SK-N-SH (cell line): ENCODE results near the gene ZNF514. TPM values are rescaled to one million over a fixed set of nuclear protein-coding genes. Genes with fewer than 3 reads are reported as not detected.

Experiments
- CTCF ChIA-PET: fragments of 300-600, 350-600 bp; formaldehyde crosslinking; extraction: SDS; loops from one replicate; lab custom pipeline; 2021; lab: Yijun Ruan, JAX
- POLR2A ChIA-PET: fragments of 350-600 bp; sonication (Branson Sonifier 250); formaldehyde crosslinking; extraction: SDS; loops from one replicate; lab custom pipeline; 2020; ENCODE audit warnings: antibody characterized with exemption, inconsistent platforms; lab: Yijun Ruan, JAX
- DNase-seq: peaks from one replicate; pipeline ENCODE4 v3.0.0; 2012
- H2AFZ ChIP-seq: fragments of 200-600 bp; sonication (generic); 2 replicates; pipeline ENCODE4 v1.8.1; 2016; ENCODE audit warnings: antibody characterized with exemption, mild to moderate bottlenecking, low read depth
- H3F3A ChIP-seq: fragments of 200-600 bp; sonication (generic); replicated peaks from 2 replicates; pipeline ENCODE3; 2016; ENCODE audit warnings: antibody characterized with exemption, mild to moderate bottlenecking; ENCODE audit not compliant: insufficient read depth
- H3K27ac ChIP-seq, 2 experiments: fragments of 200-500 bp in 1 of 2; fragments of 200-600 bp in 1 of 2; sonication (Bioruptor generic) in 1 of 2; sonication (generic), shearing (Covaris generic) in 1 of 2; 2 replicates each; pipeline versions ENCODE4 v1.5.1 to v1.6.1; 2014 to 2016; ENCODE audit warnings: low read depth in 2 of 2, inconsistent platforms in 1 of 2, low read length in 1 of 2, mild to moderate bottlenecking in 1 of 2, mixed read lengths in 1 of 2
- H3K27me3 ChIP-seq: fragments of 200-600 bp; sonication (generic), shearing (Covaris generic); 2 replicates; pipeline ENCODE4 v1.6.1; 2016; ENCODE audit warnings: mixed run types; ENCODE audit not compliant: insufficient read depth
- H3K36me3 ChIP-seq, 2 experiments: fragments of 200-500 bp in 1 of 2; fragments of 200-600 bp in 1 of 2; sonication (Bioruptor generic) in 1 of 2; sonication (generic) in 1 of 2; replicated peaks in 1 of 2; 2 replicates each; pipeline versions ENCODE3 to v1.5.1; 2014 to 2016; ENCODE audit warnings: low read length in 1 of 2, mild to moderate bottlenecking in 1 of 2; ENCODE audit not compliant: insufficient read depth in 2 of 2, control insufficient read depth in 1 of 2
- H3K4me1 ChIP-seq, 2 experiments: fragments of 200-500 bp in 1 of 2; fragments of 200-600 bp in 1 of 2; sonication (Bioruptor generic) in 1 of 2; sonication (generic), shearing (Covaris generic) in 1 of 2; 2 replicates each; pipeline versions ENCODE4 v1.5.1 to v1.6.1; 2014 to 2016; ENCODE audit warnings: low read depth in 1 of 2, low read length in 1 of 2, mixed run types in 1 of 2; ENCODE audit not compliant: insufficient read depth in 2 of 2, control insufficient read depth in 1 of 2
- H3K4me2 ChIP-seq: fragments of 200-600 bp; sonication (generic), shearing (Covaris generic); 2 replicates; pipeline ENCODE4 v1.6.1; 2017; ENCODE audit warnings: mixed run types
- H3K4me3 ChIP-seq, 2 experiments: fragments of 200-500 bp in 1 of 2; fragments of 200-600 bp in 1 of 2; sonication (Bioruptor generic) in 1 of 2; sonication (generic), shearing (Covaris generic) in 1 of 2; 2 replicates each; pipeline versions ENCODE4 v1.5.1 to v1.8.1; 2014 to 2016; ENCODE audit warnings: low read depth in 2 of 2, inconsistent platforms in 1 of 2, low read length in 1 of 2, mild to moderate bottlenecking in 1 of 2, mixed read lengths in 1 of 2, moderate library complexity in 1 of 2
- H3K79me2 ChIP-seq: fragments of 200-600 bp; sonication (generic); 2 replicates; pipeline ENCODE4 v1.8.1; 2017; ENCODE audit warnings: mild to moderate bottlenecking; ENCODE audit not compliant: insufficient read depth
- H3K9ac ChIP-seq: fragments of 200-600 bp; sonication (generic); 2 replicates; pipeline ENCODE4 v1.6.1; 2017; ENCODE audit warnings: mixed run types
- H3K9me2 ChIP-seq: fragments of 200-600 bp; sonication (generic); 2 replicates; pipeline ENCODE4 v1.6.1; 2017; ENCODE audit warnings: mixed run types
- H3K9me3 ChIP-seq: fragments of 200-600 bp; sonication (generic); 2 replicates; pipeline ENCODE4 v1.6.1; 2017; ENCODE audit warnings: mixed run types, mild to moderate bottlenecking, moderate library complexity
- H4K20me1 ChIP-seq: fragments of 200-600 bp; sonication (generic); 2 replicates; pipeline ENCODE4 v1.6.1; 2017; ENCODE audit warnings: mild to moderate bottlenecking, mixed run types; ENCODE audit not compliant: insufficient read depth
- CHD2 ChIP-seq: fragments of 150-350 bp; IDR thresholded peaks from 2 replicates; pipeline ENCODE4 v1.6.1; 2018; ENCODE audit warnings: low read length; ENCODE audit not compliant: partially characterized antibody
- ELF1 ChIP-seq: IDR thresholded peaks from 2 replicates; pipeline ENCODE4 v1.4.0; 2012
- EZH2phosphoT487 ChIP-seq: fragments of 200-600 bp; sonication (generic); IDR thresholded peaks from 2 replicates; pipeline ENCODE4 v1.6.1; 2017; ENCODE audit warnings: low read depth, mixed run types, mild to moderate bottlenecking, antibody characterized with exemption, moderate library complexity, borderline replicate concordance
- FOXJ3 ChIP-seq: sonication (generic); formaldehyde crosslinking; IDR thresholded peaks from 2 replicates; pipeline ENCODE4 v1.5.1; 2020; ENCODE audit warnings: mild to moderate bottlenecking, missing genetic modification reagents
- FOXM1 ChIP-seq: IDR thresholded peaks from 2 replicates; pipeline ENCODE4 v1.4.0; 2012; ENCODE audit warnings: low read depth, mild to moderate bottlenecking
- GABPA ChIP-seq: IDR thresholded peaks from 2 replicates; pipeline ENCODE4 v1.4.0; 2012; ENCODE audit warnings: low read depth, mild to moderate bottlenecking
- GATA2 ChIP-seq: sonication (generic); formaldehyde crosslinking; IDR thresholded peaks from 2 replicates; pipeline ENCODE4 v1.5.0; 2020; ENCODE audit warnings: mild to moderate bottlenecking, missing genetic modification reagents
- JUND ChIP-seq: IDR thresholded peaks from 2 replicates; pipeline ENCODE4 v1.4.0; 2012
- MXI1 ChIP-seq: IDR thresholded peaks from 2 replicates; pipeline ENCODE4 v1.6.1; 2012; ENCODE audit warnings: mild to moderate bottlenecking, low read depth, low read length, improper control_type of control experiment
- NFIC ChIP-seq: IDR thresholded peaks from 2 replicates; pipeline ENCODE4 v1.4.0; 2012; ENCODE audit warnings: borderline replicate concordance
- NRF1 ChIP-seq: IDR thresholded peaks from 2 replicates; pipeline ENCODE4 v1.6.1; 2012; ENCODE audit warnings: low read depth, mild to moderate bottlenecking, low read length
- RAD21 ChIP-seq: IDR thresholded peaks from 2 replicates; pipeline ENCODE4 v1.6.1; 2012; ENCODE audit warnings: mild to moderate bottlenecking, low read length
- RFX5 ChIP-seq: IDR thresholded peaks from 2 replicates; pipeline ENCODE4 v1.6.1; 2012; ENCODE audit warnings: mild to moderate bottlenecking, improper control_type of control experiment, low read length
- RXRA ChIP-seq: IDR thresholded peaks from 2 replicates; pipeline ENCODE4 v1.4.0; 2012; ENCODE audit warnings: low read depth, mild to moderate bottlenecking, borderline replicate concordance
- SIN3A ChIP-seq: IDR thresholded peaks from 2 replicates; pipeline ENCODE4 v1.6.1; 2012; ENCODE audit warnings: low read depth, mild to moderate bottlenecking, low read length, moderate library complexity, borderline replicate concordance
- SMC3 ChIP-seq: IDR thresholded peaks from 2 replicates; pipeline ENCODE4 v1.6.1; 2012; ENCODE audit warnings: low read depth, low read length, improper control_type of control experiment
- TAF1 ChIP-seq: IDR thresholded peaks from 2 replicates; pipeline ENCODE4 v1.6.1; 2012; ENCODE audit warnings: low read depth, mild to moderate bottlenecking, low read length, moderate library complexity, borderline replicate concordance
- TCF12 ChIP-seq: IDR thresholded peaks from 2 replicates; pipeline ENCODE4 v1.4.0; 2012
- WGBS: methylation state at CpG from one replicate; pipeline ENCODE4 v1.1.6; 2017; ENCODE audit warnings: low lambda C conversion rate; 5-methylcytosine and 5-hydroxymethylcytosine counted together
- polyA plus RNA-seq, 3 experiments: library from polyadenylated mRNA; depleted of rRNA; stranded (reverse); fragments of >200 nt; gene quantifications; 2 replicates each; pipeline ENCODE4 v1.2.3, GENCODE V29; 2012
- TF ChIP-seq, protein P1 (sequence below): fragments of 200-600 bp; sonication (generic); IDR thresholded peaks from 2 replicates; pipeline ENCODE4 v1.6.1; 2017; ENCODE audit warnings: antibody characterized with exemption, mild to moderate bottlenecking, moderate library complexity
- TF ChIP-seq, protein P2 (sequence below): fragments of 150-350 bp; IDR thresholded peaks from 2 replicates; pipeline ENCODE4 v1.6.1; 2017; ENCODE audit warnings: antibody characterized with exemption, low read length, low read depth, borderline replicate concordance
- TF ChIP-seq, protein P3 (sequence below): IDR thresholded peaks from 2 replicates; pipeline ENCODE4 v1.6.1; 2012; ENCODE audit warnings: mild to moderate bottlenecking, low read depth, low read length, moderate library complexity

Gene ZNF514
- polyA plus RNA-seq, 1 of the 3 experiments (the other 2 are of a cell fraction): 9.0 TPM

- Histone ChIP-seq H3K4me3 (no peak overlapping the region), H3K4me1 (no peaks in the 10 kb centered on the region), H3K36me3 (peaks cover 61 to 71% of the 10 kb centered on the region in 2 experiments), H3F3A (no peaks in the 10 kb centered on the region), H3K9me3 (no peaks in the 10 kb centered on the region), H2AFZ (no peak overlapping the region), H3K27ac (no peak overlapping the region), H3K9me2 (no peaks in the 10 kb centered on the region), H3K4me2 (no peak overlapping the region), H4K20me1 (0 out of 2 replicates have a peak, but pooled peaks cover under 1% of the 10 kb centered on the region), H3K9ac (no peak overlapping the region), H3K27me3 (no peaks in the 10 kb centered on the region), H3K79me2 (no peaks in the 10 kb centered on the region; the same call in 1 of the 2 replicates)
- CTCF ChIA-PET: interaction anchor here (1.7 kb wide), 1 partner anchor 34 kb away, joined by 9 read pairs; no protein-coding TSS in a partner anchor
- DNase-seq: no peak
- POLR2A ChIA-PET: no interaction called here
- TF ChIP-seq FOXM1 (no peak), EZH2phosphoT487 (no peak), TCF12 (no peak), GABPA (no peak), GATA2 (CRISPR knock-in tag) (no peak), NFIC (no peak), SMC3 (no peak), NRF1 (no peak), JUND (no peak), MXI1 (no peak), RAD21 (no peak), TAF1 (no peak), RFX5 (no peak)
- TF ChIP-seq, protein P1, sequence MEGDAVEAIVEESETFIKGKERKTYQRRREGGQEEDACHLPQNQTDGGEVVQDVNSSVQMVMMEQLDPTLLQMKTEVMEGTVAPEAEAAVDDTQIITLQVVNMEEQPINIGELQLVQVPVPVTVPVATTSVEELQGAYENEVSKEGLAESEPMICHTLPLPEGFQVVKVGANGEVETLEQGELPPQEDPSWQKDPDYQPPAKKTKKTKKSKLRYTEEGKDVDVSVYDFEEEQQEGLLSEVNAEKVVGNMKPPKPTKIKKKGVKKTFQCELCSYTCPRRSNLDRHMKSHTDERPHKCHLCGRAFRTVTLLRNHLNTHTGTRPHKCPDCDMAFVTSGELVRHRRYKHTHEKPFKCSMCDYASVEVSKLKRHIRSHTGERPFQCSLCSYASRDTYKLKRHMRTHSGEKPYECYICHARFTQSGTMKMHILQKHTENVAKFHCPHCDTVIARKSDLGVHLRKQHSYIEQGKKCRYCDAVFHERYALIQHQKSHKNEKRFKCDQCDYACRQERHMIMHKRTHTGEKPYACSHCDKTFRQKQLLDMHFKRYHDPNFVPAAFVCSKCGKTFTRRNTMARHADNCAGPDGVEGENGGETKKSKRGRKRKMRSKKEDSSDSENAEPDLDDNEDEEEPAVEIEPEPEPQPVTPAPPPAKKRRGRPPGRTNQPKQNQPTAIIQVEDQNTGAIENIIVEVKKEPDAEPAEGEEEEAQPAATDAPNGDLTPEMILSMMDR: no peak
Observed at GRCh38 chr2:95110395-95110794, 49.3 kb downstream of the ZNF514 start.

DNA sequence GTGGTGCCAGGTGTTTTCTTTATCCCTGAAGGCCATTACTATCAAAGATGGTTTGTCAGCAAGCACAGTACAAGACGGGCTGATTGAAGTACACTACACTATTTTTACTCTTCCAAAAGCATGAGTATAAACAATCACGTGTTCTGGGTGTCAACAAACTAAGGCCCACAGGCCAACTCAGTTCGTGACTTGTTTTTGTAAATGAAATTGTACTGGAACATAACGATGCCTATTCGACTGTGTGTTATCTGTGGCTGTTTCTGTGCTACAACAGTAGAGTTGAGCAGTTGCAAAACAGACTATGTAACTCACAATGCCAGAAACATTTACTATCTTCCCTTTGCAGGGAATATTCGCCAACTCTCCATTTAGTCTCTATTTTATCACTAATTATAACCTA is 50.4 kb downstream of the ZNF514 start:
- CTCF ChIA-PET: interaction anchor here (1.4 kb wide), 1 partner anchor 33 kb away, joined by 3 read pairs; no protein-coding TSS in a partner anchor
- no peaks in the 10 kb centered on the region for H3K9me3 ChIP-seq
- no peaks in the 10 kb centered on the region; the same call in 1 of the 2 replicates for H3K79me2 ChIP-seq
- POLR2A ChIA-PET: no interaction called here
- H3K4me3 ChIP-seq: no peak overlapping the region
- H3K27me3 ChIP-seq: no peaks in the 10 kb centered on the region
- H3K27ac ChIP-seq: no peak overlapping the region
- WGBS: 93% methylated on average over 6 of the region's 6 CpGs
- H3K9me2 ChIP-seq: no peaks in the 10 kb centered on the region
- H3K9ac ChIP-seq: no peak overlapping the region
- DNase-seq: no peak
- H3K4me2 ChIP-seq: no peak overlapping the region
- no peaks in the 10 kb centered on the region for H3K4me1 ChIP-seq
- H3K36me3 ChIP-seq: peaks cover 55 to 66% of the 10 kb centered on the region in 2 experiments
- H4K20me1 ChIP-seq: no peaks in the 10 kb centered on the region
- no peaks in the 10 kb centered on the region for H3F3A ChIP-seq
- H2AFZ ChIP-seq: no peak overlapping the region
- TF ChIP-seq, protein P2, sequence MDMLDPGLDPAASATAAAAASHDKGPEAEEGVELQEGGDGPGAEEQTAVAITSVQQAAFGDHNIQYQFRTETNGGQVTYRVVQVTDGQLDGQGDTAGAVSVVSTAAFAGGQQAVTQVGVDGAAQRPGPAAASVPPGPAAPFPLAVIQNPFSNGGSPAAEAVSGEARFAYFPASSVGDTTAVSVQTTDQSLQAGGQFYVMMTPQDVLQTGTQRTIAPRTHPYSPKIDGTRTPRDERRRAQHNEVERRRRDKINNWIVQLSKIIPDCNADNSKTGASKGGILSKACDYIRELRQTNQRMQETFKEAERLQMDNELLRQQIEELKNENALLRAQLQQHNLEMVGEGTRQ: no peak
- TF ChIP-seq, protein P1: no peak
- TF ChIP-seq, protein P3, sequence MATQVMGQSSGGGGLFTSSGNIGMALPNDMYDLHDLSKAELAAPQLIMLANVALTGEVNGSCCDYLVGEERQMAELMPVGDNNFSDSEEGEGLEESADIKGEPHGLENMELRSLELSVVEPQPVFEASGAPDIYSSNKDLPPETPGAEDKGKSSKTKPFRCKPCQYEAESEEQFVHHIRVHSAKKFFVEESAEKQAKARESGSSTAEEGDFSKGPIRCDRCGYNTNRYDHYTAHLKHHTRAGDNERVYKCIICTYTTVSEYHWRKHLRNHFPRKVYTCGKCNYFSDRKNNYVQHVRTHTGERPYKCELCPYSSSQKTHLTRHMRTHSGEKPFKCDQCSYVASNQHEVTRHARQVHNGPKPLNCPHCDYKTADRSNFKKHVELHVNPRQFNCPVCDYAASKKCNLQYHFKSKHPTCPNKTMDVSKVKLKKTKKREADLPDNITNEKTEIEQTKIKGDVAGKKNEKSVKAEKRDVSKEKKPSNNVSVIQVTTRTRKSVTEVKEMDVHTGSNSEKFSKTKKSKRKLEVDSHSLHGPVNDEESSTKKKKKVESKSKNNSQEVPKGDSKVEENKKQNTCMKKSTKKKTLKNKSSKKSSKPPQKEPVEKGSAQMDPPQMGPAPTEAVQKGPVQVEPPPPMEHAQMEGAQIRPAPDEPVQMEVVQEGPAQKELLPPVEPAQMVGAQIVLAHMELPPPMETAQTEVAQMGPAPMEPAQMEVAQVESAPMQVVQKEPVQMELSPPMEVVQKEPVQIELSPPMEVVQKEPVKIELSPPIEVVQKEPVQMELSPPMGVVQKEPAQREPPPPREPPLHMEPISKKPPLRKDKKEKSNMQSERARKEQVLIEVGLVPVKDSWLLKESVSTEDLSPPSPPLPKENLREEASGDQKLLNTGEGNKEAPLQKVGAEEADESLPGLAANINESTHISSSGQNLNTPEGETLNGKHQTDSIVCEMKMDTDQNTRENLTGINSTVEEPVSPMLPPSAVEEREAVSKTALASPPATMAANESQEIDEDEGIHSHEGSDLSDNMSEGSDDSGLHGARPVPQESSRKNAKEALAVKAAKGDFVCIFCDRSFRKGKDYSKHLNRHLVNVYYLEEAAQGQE: no peak
- TF ChIP-seq TCF12 (no peak), CHD2 (no peak), TAF1 (no peak), RXRA (no peak), NRF1 (no peak), SIN3A (no peak), RFX5 (no peak), MXI1 (no peak), ELF1 (no peak), FOXJ3 (CRISPR knock-in tag) (no peak), FOXM1 (no peak)
